GM21367 (cell line): ENCODE results near the gene CUEDC1.

Experiments
- ATAC-seq: cut with Tn5 transposase; IDR thresholded peaks from one replicate; pipeline ENCODE4 v1.9.1; 2021; ENCODE audit not compliant: unreplicated experiment

CUEDC1 gene

GRCh38 chr17:57918017-57918895 lies 37.0 kb downstream of the CUEDC1 start:
- ATAC-seq: no peak

- no peak for ATAC-seq
Observed at GRCh38 chr17:57916925-57917858, 38.0 kb downstream of the CUEDC1 start.

GRCh38 chr17:57915985-57916757 lies 39.0 kb downstream of the CUEDC1 start:
- ATAC-seq: no peak

GRCh38 chr17:57915544-57915943 lies 39.7 kb downstream of the CUEDC1 start:
- ATAC-seq: no peak

GRCh38 chr17:57914273-57915142 lies 40.7 kb downstream of the CUEDC1 start:
- ATAC-seq: no peak

GRCh38 chr17:57913575-57914272 lies 41.5 kb downstream of the CUEDC1 start:
- ATAC-seq: no peak

GRCh38 chr17:57911834-57912673 lies 43.2 kb downstream of the CUEDC1 start:
- no peak for ATAC-seq

- ATAC-seq: no peak
Observed at GRCh38 chr17:57910462-57911420, 44.5 kb downstream of the CUEDC1 start.

GRCh38 chr17:57909551-57909950 lies 45.7 kb downstream of the CUEDC1 start:
- no peak for ATAC-seq

GRCh38 chr17:57908278-57908677 lies 46.9 kb downstream of the CUEDC1 start:
- ATAC-seq: no peak

GRCh38 chr17:57906910-57907309 lies 48.3 kb downstream of the CUEDC1 start:
- ATAC-seq: no peak

GRCh38 chr17:57905875-57906455 lies 49.2 kb downstream of the CUEDC1 start:
- ATAC-seq: no peak

GRCh38 chr17:57903961-57904360 lies 51.3 kb downstream of the CUEDC1 start:
- ATAC-seq: no peak

- peak; percentile 65 for ATAC-seq
Observed at GRCh38 chr17:57902800-57903759, 52.1 kb downstream of the CUEDC1 start.

- peak; percentile 50 for ATAC-seq
Observed at GRCh38 chr17:57902117-57902799, 53.0 kb downstream of the CUEDC1 start.
